Neural crest cell (in vitro differentiated cells): ENCODE data around the gene CCDC88A. TPM values are rescaled to one million over a fixed set of nuclear protein-coding genes. Genes with fewer than 3 reads are reported as not detected.

Experiments used
- DNase-seq: peaks from one replicate; pipeline ENCODE4 v3.0.0; 2021; ENCODE audit warnings: low read depth, mixed read lengths, low spot score
- H3K27ac Mint-ChIP-seq: one replicate; pipeline ENCODE4 v1.8.0; 2021; ENCODE audit warnings: mild to moderate bottlenecking, mixed read lengths; ENCODE audit not compliant: unreplicated experiment
- H3K27me3 Mint-ChIP-seq: 2 replicates; pipeline ENCODE4 v1.8.0; 2021; ENCODE audit warnings: low read depth, mild to moderate bottlenecking, mixed read lengths
- H3K36me3 Mint-ChIP-seq: 2 replicates; pipeline ENCODE4 v1.8.0; 2021; ENCODE audit warnings: low read depth, mild to moderate bottlenecking, mixed read lengths
- H3K4me1 Mint-ChIP-seq: 2 replicates; pipeline ENCODE4 v1.8.0; 2021; ENCODE audit warnings: mixed read lengths
- H3K4me3 Mint-ChIP-seq: one replicate; pipeline ENCODE4 v1.8.0; 2021; ENCODE audit warnings: mild to moderate bottlenecking, mixed read lengths
- H3K9me3 Mint-ChIP-seq: 2 replicates; pipeline ENCODE4 v1.8.0; 2021; ENCODE audit warnings: mixed read lengths
- total RNA-seq: library from RNA; stranded (reverse); gene quantifications from 2 replicates; pipeline ENCODE4 v1.2.1, GENCODE V29; 2021
- TF ChIP-seq, protein P1 (sequence below): fragments of 200-600 bp; sonication (generic); conservative IDR thresholded peaks from 2 replicates; pipeline ENCODE4 v1.5.0; 2021; ENCODE audit warnings: antibody characterized with exemption, mild to moderate bottlenecking

Gene CCDC88A
- total RNA-seq, 1 donor from 2014 or later, result 123 TPM

DNA sequence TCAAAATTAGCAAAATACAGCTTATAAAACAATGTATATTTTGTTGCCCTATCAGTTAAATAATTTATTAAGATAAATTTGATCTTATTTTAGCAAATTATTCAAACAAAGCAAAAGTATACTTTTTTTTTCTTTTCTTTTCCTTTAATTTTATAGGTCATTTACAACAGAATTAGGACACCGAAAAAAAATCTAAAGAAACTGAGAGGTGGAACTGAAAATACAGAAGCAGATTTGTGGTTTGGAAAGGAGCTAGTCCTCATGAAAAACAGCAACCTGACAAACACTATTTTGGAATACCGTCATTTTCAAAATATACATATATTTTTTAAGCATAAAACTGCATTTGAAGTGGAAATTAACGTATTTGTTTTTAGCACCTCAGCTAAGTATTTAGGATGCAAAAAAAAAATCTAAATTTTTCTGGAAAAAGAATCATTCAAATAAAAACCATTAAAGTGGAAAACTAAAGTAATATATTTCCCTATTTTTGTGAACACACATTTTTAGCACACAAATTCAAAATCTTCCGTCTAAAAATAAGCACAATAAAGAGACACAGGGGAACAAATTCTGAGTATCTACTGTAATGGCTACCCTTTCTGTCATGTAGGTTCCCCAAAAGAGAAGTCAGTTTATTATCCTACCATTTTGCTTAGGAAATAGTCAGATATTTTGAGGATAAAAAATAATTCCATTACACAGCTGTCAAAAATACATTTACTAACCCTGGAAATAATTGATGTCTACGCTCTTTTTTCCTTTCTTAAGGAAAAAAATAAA lies 2.7 kb downstream of the CCDC88A start:
- TF ChIP-seq, protein P1, sequence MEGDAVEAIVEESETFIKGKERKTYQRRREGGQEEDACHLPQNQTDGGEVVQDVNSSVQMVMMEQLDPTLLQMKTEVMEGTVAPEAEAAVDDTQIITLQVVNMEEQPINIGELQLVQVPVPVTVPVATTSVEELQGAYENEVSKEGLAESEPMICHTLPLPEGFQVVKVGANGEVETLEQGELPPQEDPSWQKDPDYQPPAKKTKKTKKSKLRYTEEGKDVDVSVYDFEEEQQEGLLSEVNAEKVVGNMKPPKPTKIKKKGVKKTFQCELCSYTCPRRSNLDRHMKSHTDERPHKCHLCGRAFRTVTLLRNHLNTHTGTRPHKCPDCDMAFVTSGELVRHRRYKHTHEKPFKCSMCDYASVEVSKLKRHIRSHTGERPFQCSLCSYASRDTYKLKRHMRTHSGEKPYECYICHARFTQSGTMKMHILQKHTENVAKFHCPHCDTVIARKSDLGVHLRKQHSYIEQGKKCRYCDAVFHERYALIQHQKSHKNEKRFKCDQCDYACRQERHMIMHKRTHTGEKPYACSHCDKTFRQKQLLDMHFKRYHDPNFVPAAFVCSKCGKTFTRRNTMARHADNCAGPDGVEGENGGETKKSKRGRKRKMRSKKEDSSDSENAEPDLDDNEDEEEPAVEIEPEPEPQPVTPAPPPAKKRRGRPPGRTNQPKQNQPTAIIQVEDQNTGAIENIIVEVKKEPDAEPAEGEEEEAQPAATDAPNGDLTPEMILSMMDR, result no peak
- Mint-ChIP-seq H3K4me3 (peak overlapping the region; percentile 92), H3K9me3 (no peaks in the 10 kb centered on the region), H3K4me1 (peaks cover 42% of the 10 kb centered on the region), H3K27ac (no peak overlapping the region), H3K36me3 (peaks cover 2% of the 10 kb centered on the region), H3K27me3 (no peaks in the 10 kb centered on the region)
- DNase-seq, result no peak

GRCh38 chr2:55415300-55415699 lies 4.4 kb downstream of the CCDC88A start:
- H3K27me3 Mint-ChIP-seq, result no peaks in the 10 kb centered on the region
- DNase-seq, result no peak
- TF ChIP-seq, protein P1, result no peak
- H3K4me3 Mint-ChIP-seq, result peak overlapping the region; percentile 66
- H3K36me3 Mint-ChIP-seq, result peaks cover 2% of the 10 kb centered on the region
- no peaks in the 10 kb centered on the region for H3K9me3 Mint-ChIP-seq
- peaks cover 38% of the 10 kb centered on the region for H3K4me1 Mint-ChIP-seq
- peak overlapping the region; percentile 51 for H3K27ac Mint-ChIP-seq

DNA sequence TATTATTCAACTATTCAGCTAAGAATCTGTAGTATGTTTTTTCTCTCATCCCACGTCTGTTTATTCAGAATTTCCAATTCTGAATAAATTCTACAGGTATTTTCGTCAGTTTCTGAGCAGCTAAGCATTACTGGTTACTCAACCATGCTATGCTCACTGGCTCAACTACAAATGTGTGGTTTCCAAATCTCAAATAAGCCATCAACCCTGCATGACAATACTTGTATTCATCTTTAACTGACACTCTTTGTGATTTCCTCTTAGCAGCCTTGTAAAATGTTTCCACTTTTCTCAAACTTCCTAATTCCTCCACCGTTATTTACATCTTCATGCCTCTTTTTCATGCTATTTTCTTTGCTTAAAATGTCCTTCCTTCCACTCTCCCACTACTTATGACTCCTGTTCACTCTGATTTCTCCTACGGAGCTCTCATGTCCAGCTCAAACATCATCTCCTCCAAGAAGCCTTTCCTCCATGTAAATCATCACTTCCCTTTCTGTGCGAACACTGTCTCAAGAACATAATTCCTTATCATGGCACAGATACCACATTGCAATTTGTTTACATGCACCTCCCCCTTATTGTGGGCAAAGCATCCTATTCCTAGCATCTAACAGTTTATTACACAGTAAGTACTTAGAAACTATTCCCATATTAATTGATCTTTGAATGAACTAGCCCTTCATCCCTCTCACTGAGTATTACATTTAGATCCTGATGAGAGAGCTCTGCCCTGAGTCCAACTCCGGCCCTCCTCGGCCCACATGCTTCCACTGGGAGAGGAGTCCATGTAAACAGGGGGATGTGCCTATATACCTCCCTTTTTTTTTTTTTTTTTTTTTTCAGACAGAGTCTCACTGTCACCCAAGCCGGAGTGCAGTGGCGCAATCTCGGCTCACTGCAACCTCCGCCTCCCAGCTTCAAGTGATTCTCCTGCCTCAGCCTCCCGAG lies 10.5 kb downstream of the CCDC88A start:
- no peak overlapping the region for H3K27ac Mint-ChIP-seq
- no peak for DNase-seq
- peaks cover 14% of the 10 kb centered on the region for H3K4me1 Mint-ChIP-seq
- no peak overlapping the region for H3K4me3 Mint-ChIP-seq
- peaks cover 7% of the 10 kb centered on the region for H3K36me3 Mint-ChIP-seq
- TF ChIP-seq, protein P1, result no peak
- no peaks in the 10 kb centered on the region for H3K27me3 Mint-ChIP-seq
- H3K9me3 Mint-ChIP-seq, result no peaks in the 10 kb centered on the region

DNA sequence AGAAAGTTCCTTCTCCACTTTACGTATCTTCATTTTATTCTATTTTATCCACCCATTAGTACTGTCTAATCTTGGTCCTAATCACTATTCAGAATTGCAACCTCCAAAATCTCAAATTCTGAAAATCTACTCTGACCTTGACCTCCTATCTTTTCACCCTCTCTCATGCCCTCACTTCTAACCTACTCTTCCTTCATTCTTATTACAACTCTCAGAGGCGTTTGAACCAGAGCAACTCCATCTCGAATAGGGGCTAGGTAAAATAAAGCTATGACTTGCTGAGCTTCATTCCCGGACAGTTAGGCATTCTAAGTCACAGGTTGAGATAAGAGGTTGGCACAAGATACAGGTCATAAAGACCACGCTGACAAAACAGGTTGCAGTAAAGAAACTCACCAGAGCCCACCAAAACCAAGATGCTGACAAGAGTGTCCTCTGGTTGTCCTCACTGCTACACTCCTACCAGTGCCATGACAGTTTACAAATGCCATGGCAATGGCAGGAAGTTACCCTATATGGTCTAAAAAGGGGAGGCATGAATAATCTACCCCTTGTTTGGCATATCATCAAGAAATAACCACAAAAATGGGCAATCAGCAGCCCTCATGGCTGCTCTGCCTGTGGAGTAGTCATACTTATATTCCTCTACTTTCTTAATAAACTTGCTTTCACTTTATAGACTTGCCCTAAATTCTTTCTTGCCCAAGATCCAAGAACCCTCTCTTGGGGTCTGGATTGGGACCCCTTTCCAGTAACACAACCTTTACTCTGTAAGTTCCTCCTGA lies 11.4 kb downstream of the CCDC88A start:
- TF ChIP-seq, protein P1, result no peak
- DNase-seq, result no peak
- Mint-ChIP-seq H3K4me1 (peaks cover 9% of the 10 kb centered on the region), H3K4me3 (no peak overlapping the region), H3K36me3 (peaks cover 7% of the 10 kb centered on the region), H3K27ac (no peak overlapping the region), H3K9me3 (no peaks in the 10 kb centered on the region), H3K27me3 (no peaks in the 10 kb centered on the region)

DNA sequence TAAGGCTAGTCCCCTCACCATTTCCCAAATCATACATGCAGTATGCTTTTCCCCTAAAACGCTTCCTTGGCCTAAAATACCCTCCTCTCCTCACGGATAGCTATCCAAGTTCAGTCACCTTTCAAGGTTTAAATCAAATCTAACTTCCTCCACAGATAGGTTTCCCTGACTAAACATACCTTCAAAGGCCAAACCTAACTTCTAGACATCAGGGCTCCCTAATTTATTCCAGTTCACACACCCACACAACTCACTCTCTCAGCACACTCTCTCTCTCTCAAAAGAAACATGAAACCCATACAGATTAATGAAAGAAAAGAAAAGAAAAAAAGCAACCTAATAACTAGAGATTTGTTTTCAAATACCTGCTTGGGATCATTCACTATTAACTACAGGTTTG lies 14.5 kb downstream of the CCDC88A start:
- no peak overlapping the region for H3K4me3 Mint-ChIP-seq
- TF ChIP-seq, protein P1, result no peak
- no peak overlapping the region for H3K27ac Mint-ChIP-seq
- DNase-seq, result no peak
- H3K9me3 Mint-ChIP-seq, result no peaks in the 10 kb centered on the region
- H3K27me3 Mint-ChIP-seq, result no peaks in the 10 kb centered on the region
- peaks cover 8% of the 10 kb centered on the region for H3K4me1 Mint-ChIP-seq
- H3K36me3 Mint-ChIP-seq, result peaks cover 10% of the 10 kb centered on the region
